ENCODE results near the gene OLFML2B. TPM values are rescaled to one million over a fixed set of nuclear protein-coding genes. Genes with fewer than 3 reads are reported as not detected.
"Not testable (repeated sequence)": the region's sequence is repeated elsewhere in the genome, so short reads cannot be mapped to it uniquely, and the experiment has no call there.

Gene OLFML2B
- total RNA-seq, 1 donor from 2014 or later = 0.94 TPM

- no peak for DNase-seq
These were observed 9.8 kb upstream of the OLFML2B start for GRCh38 chr1:162033428-162033827.

GRCh38 chr1:162030759-162031280, 7.2 kb upstream of the OLFML2B start:
- DNase-seq = no peak

GRCh38 chr1:162029157-162029556, 5.5 kb upstream of the OLFML2B start:
- no peak for DNase-seq

GRCh38 chr1:162028726-162029125, 5.1 kb upstream of the OLFML2B start:
- DNase-seq = no peak

- no peak for DNase-seq
These were observed 3.2 kb upstream of the OLFML2B start for GRCh38 chr1:162026881-162027280.

- DNase-seq = no peak
These were observed 1.9 kb upstream of the OLFML2B start for GRCh38 chr1:162025541-162025940.

- no peak for DNase-seq
These were observed 505 bp downstream of the OLFML2B start for GRCh38 chr1:162023181-162023546.

- no peak for DNase-seq
These were observed 1.0 kb downstream of the OLFML2B start for GRCh38 chr1:162022626-162023025.

GRCh38 chr1:162021124-162021523, 2.5 kb downstream of the OLFML2B start:
- DNase-seq = no peak

- no peak for DNase-seq
These were observed 3.5 kb downstream of the OLFML2B start for GRCh38 chr1:162020150-162020549.

- no peak for DNase-seq
These were observed 4.2 kb downstream of the OLFML2B start for GRCh38 chr1:162019446-162019845.

- DNase-seq = no peak
These were observed 4.7 kb downstream of the OLFML2B start for GRCh38 chr1:162019006-162019405.

- DNase-seq = no peak
These were observed 5.3 kb downstream of the OLFML2B start for GRCh38 chr1:162018418-162018817.

- DNase-seq = not testable (repeated sequence)
These were observed 5.9 kb downstream of the OLFML2B start for GRCh38 chr1:162017791-162018190.

- DNase-seq = no peak
These were observed 7.0 kb downstream of the OLFML2B start for GRCh38 chr1:162016631-162017030.

- DNase-seq = no peak
These were observed 8.5 kb downstream of the OLFML2B start for GRCh38 chr1:162015196-162015595.

- no peak for DNase-seq
These were observed 9.5 kb downstream of the OLFML2B start for GRCh38 chr1:162014202-162014601.

GRCh38 chr1:162013289-162013688, 10.4 kb downstream of the OLFML2B start:
- no peak for DNase-seq

- no peak for DNase-seq
These were observed 12.2 kb downstream of the OLFML2B start for GRCh38 chr1:162011337-162012012.

- DNase-seq = no peak
These were observed 13.5 kb downstream of the OLFML2B start for GRCh38 chr1:162010175-162010506.

GRCh38 chr1:162009501-162010174, 14.0 kb downstream of the OLFML2B start:
- no peak for DNase-seq

- DNase-seq = no peak
These were observed 14.9 kb downstream of the OLFML2B start for GRCh38 chr1:162008799-162009198.

GRCh38 chr1:162007466-162007865, 16.2 kb downstream of the OLFML2B start:
- no peak for DNase-seq

- no peak for DNase-seq
These were observed 17.6 kb downstream of the OLFML2B start for GRCh38 chr1:162006081-162006480.

Measured in occipital lobe (tissue), 2 donors.